Fibroblast of lung (primary cell): Measurements from ENCODE around the gene AMBP. TPM values are rescaled to one million over a fixed set of nuclear protein-coding genes. Genes with fewer than 3 reads are reported as not detected.
A peak's percentile ranks its signal among the peaks of the same experiment; 100 is the strongest.

Source experiments
- DNase-seq, 2 donors: peaks; one replicate each; pipeline versions ENCODE4 v3.0.0 to v3.0.0-alpha.2; 2010; ENCODE audit warnings: low read depth in 2 of 2
- H2AFZ ChIP-seq: 2 replicates; pipeline ENCODE4 v1.5.1; 2012; ENCODE audit warnings: low read length, control low read depth, inconsistent platforms
- H3K27ac ChIP-seq: 2 replicates; pipeline ENCODE4 v1.5.1; 2011; ENCODE audit warnings: low read length, control low read depth; ENCODE audit not compliant: insufficient read depth
- H3K27me3 ChIP-seq: 2 replicates; pipeline ENCODE4 v1.5.1; 2011; ENCODE audit warnings: mild to moderate bottlenecking, low read length; ENCODE audit not compliant: control insufficient read depth, insufficient read depth
- H3K36me3 ChIP-seq: 2 replicates; pipeline ENCODE4 v1.5.1; 2011; ENCODE audit warnings: low read length; ENCODE audit not compliant: control insufficient read depth, insufficient read depth
- H3K4me1 ChIP-seq: 2 replicates; pipeline ENCODE4 v1.5.1; 2011; ENCODE audit warnings: low read length; ENCODE audit not compliant: control insufficient read depth, insufficient read depth; ENCODE audit errors: extremely low read depth
- H3K4me2 ChIP-seq: 2 replicates; pipeline ENCODE4 v1.5.1; 2011; ENCODE audit warnings: low read length, control low read depth; ENCODE audit not compliant: insufficient read depth; ENCODE audit errors: extremely low read depth
- H3K4me3 ChIP-seq, 4 experiments: fragments of 200-600 bp in 1 of 4; sonication (generic) in 1 of 4; replicated peaks in 1 of 4; 2 replicates each; pipeline ENCODE4 v1.5.1; 2011 to 2016; ENCODE audit warnings: low read length in 4 of 4, low read depth in 3 of 4, mild to moderate bottlenecking in 3 of 4, control low read depth in 2 of 4, inconsistent platforms in 1 of 4, mixed read lengths in 1 of 4; ENCODE audit not compliant: insufficient read depth in 1 of 4; ENCODE audit errors: control extremely low read depth in 1 of 4
- H3K79me2 ChIP-seq: 2 replicates; pipeline ENCODE4 v1.5.1; 2012; ENCODE audit warnings: mild to moderate bottlenecking, low read length, inconsistent platforms; ENCODE audit not compliant: control insufficient read depth, insufficient read depth
- H3K9ac ChIP-seq: 2 replicates; pipeline ENCODE4 v1.5.1; 2011; ENCODE audit warnings: mild to moderate bottlenecking, low read length, control low read depth; ENCODE audit not compliant: insufficient read depth
- H3K9me3 ChIP-seq: 2 replicates; pipeline ENCODE4 v1.5.1; 2012; ENCODE audit warnings: low read depth, low read length; ENCODE audit not compliant: control insufficient read depth, insufficient read depth
- H4K20me1 ChIP-seq: 2 replicates; pipeline ENCODE4 v1.5.1; 2011; ENCODE audit warnings: low read length; ENCODE audit not compliant: control insufficient read depth, insufficient read depth; ENCODE audit errors: extremely low read depth
- CTCF ChIP-seq, 2 donors: IDR thresholded peaks in 1 of 2; conservative IDR thresholded peaks in 1 of 2; 1 replicate in 1 of 2; 2 replicates in 1 of 2; pipeline ENCODE4 v1.5.1; 2011 to 2012; ENCODE audit warnings: low read length in 2 of 2, control low read depth in 1 of 2, inconsistent platforms in 1 of 2, low read depth in 1 of 2, mild to moderate bottlenecking in 1 of 2
- EZH2 ChIP-seq: IDR thresholded peaks from 2 replicates; pipeline ENCODE4 v1.5.1; 2012; ENCODE audit warnings: low read length, control low read depth, mild to moderate bottlenecking; ENCODE audit errors: missing control alignments
- polyA plus RNA-seq, 2 donors: library from polyadenylated mRNA; depleted of rRNA in 1 of 2; stranded (reverse) in 1 of 2; unstranded in 1 of 2; fragments of >200 nt; gene quantifications; 2 replicates each; pipeline ENCODE4 v1.2.1, GENCODE V29; 2011 to 2012; ENCODE audit warnings: missing spikeins in 1 of 2
- total RNA-seq: library from RNA; depleted of rRNA; stranded (reverse); fragments of >200 nt; gene quantifications from 2 replicates; pipeline ENCODE4 v1.2.1, GENCODE V29; 2014

AMBP gene
- total and polyA plus RNA-seq, 2 donors (not counting 1 experiment from before 2014, with no cell fraction given) = 0.07 to 0.17 TPM

DNA sequence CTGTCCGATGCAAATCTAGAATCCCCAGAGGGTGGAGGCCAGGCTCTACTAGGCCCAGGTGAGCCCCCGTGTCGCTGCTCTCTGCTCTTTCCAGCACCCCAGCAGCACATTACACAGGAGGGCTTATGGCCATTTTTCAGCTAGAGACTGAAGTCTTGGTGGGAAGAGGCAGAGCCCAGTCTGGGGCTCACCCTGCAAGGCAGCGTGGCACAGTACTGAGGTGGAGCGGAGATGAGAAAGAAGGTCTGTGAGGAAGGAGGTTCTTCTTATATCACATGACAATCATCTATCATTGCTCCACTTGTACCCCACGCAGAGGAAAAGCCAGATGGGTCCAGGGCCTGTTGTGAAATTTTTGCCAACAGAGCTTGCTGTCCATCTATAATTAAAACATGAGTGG is 31.0 kb upstream of the AMBP start:
- no peak overlapping the region for H2AFZ ChIP-seq
- no peaks in the 10 kb centered on the region for H3K9me3 ChIP-seq
- H3K9ac ChIP-seq = no peak overlapping the region
- no peaks in the 10 kb centered on the region for H4K20me1 ChIP-seq
- no peaks in the 10 kb centered on the region for H3K36me3 ChIP-seq
- H3K4me3 ChIP-seq = no peak overlapping the region
- H3K4me2 ChIP-seq = no peak overlapping the region
- peaks cover 2% of the 10 kb centered on the region for H3K4me1 ChIP-seq
- H3K27ac ChIP-seq = no peak overlapping the region
- TF ChIP-seq EZH2 = no peak
- TF ChIP-seq CTCF (conservative IDR thresholded peaks at IDR 0.05 in 1 of 2, IDR thresholded peaks at IDR 0.05 in 1 of 2; ENCODE audit: low read depth in 1 of 2, low read length in 2 of 2) = no peak
- no peak for DNase-seq
- H3K79me2 ChIP-seq = no peaks in the 10 kb centered on the region
- H3K27me3 ChIP-seq = peaks cover 5% of the 10 kb centered on the region

GRCh38 chr9:114108016-114108833 is 30.1 kb upstream of the AMBP start:
- no peaks in the 10 kb centered on the region for H3K79me2 ChIP-seq
- H3K4me1 ChIP-seq = peaks cover under 1% of the 10 kb centered on the region
- H3K9ac ChIP-seq = no peak overlapping the region
- H2AFZ ChIP-seq = no peak overlapping the region
- H3K27me3 ChIP-seq = peaks cover 4% of the 10 kb centered on the region
- DNase-seq = peak; percentile 71 to 76
- no peak overlapping the region for H3K27ac ChIP-seq
- H3K9me3 ChIP-seq = no peaks in the 10 kb centered on the region
- no peaks in the 10 kb centered on the region for H3K36me3 ChIP-seq
- no peak overlapping the region for H3K4me2 ChIP-seq
- H3K4me3 ChIP-seq = no peak overlapping the region
- no peaks in the 10 kb centered on the region for H4K20me1 ChIP-seq
- TF ChIP-seq EZH2 = no peak
- peak; percentile 96 to 97 for TF ChIP-seq CTCF (conservative IDR thresholded peaks at IDR 0.05 in 1 of 2, IDR thresholded peaks at IDR 0.05 in 1 of 2; ENCODE audit: low read depth in 1 of 2, low read length in 2 of 2)

DNA sequence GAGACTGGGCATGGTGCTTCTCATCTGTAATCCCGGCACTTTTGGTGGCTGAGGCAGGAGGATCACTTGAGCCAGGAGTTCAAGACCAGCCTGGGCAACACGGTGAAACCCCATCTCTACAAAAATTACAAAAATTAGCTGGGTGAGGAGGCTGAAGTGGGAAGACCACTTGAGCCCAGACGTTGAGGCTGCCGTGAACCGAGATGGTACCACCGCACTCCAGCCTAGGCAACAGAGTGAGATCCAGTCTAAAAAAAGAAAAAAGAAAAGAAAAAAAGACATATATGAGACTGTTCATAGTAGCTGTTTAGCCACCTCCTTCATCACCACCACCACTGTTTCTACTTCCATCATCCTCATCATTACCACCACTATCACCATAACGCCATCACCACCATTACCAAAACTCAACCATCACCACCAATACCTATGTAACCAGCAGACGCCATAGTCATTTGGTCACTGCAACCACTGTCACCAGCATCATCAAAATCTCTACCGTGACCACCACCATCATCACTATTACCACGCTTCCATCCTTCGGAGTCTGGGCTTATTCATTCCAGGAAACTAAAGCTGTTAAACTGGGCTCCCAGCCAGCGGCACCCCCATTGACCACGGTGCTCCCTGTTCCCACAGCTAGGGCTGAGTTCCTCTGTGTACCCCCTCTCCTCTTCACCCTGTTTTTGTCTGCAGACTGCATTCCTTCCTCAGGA is 29.3 kb upstream of the AMBP start:
- no peaks in the 10 kb centered on the region for H3K79me2 ChIP-seq
- H3K4me2 ChIP-seq = no peak overlapping the region
- H2AFZ ChIP-seq = peak overlapping the region; percentile 43
- H3K4me3 ChIP-seq = no peak overlapping the region
- H3K27me3 ChIP-seq = peaks cover 2% of the 10 kb centered on the region
- H3K9ac ChIP-seq = no peak overlapping the region
- no peak for TF ChIP-seq EZH2
- TF ChIP-seq CTCF (conservative IDR thresholded peaks at IDR 0.05 in 1 of 2, IDR thresholded peaks at IDR 0.05 in 1 of 2; ENCODE audit: low read depth in 1 of 2, low read length in 2 of 2) = no peak
- H3K9me3 ChIP-seq = no peaks in the 10 kb centered on the region
- DNase-seq = no peak
- no peaks in the 10 kb centered on the region for H4K20me1 ChIP-seq
- no peaks in the 10 kb centered on the region for H3K4me1 ChIP-seq
- H3K36me3 ChIP-seq = no peaks in the 10 kb centered on the region
- no peak overlapping the region for H3K27ac ChIP-seq
